ENCODE results near the gene CDC42BPB.

GRCh38 chr14:102907303-102907844, 150.0 kb downstream of the CDC42BPB start:
- TF ChIP-seq CTCF (IDR thresholded peaks at IDR 0.05) (no peak), POLR2AphosphoS5 (IDR thresholded peaks at IDR 0.05) (no peak), POLR2A (IDR thresholded peaks at IDR 0.05) (no peak)

All from breast epithelium (tissue), 3 donors.